ENCODE measurements around the gene GPR142.

DNA sequence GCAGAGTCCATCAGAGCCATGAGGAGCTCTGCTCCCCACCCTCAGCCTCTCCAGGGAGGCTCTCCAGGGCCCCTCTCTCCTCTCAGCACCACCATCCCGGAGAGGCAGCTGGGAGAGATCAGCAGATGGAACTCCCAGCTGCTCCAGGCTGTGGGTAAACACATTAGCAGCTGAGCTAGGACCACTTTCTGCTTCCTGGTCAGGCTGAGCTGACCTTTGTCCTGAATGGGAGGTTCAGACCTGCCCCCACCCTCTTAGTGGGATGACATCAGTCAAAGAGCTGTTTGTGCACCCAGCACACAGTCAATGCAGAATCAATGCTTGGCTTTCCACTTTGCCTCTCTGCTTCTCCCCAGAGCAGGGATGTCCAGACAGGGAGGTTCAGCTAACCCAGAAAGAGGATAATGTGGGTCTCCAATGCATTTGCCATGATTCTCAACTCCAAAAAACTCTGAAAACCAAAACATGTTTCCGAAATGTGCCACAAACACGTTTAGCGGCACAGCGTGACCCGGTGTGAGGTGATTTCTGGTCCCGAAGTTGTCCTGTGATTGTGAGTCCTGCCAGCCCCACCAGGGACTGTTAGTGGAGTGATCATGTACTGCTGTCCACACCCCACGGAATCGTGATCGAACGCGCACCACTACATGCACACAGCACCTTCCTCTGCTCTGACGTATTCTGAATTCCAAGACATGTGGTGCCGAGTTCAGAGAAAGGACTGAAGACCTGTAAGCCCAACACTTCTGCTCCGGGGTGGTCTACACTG is 6.7 kb downstream of the GPR142 start:
- TF ChIP-seq, protein P1, sequence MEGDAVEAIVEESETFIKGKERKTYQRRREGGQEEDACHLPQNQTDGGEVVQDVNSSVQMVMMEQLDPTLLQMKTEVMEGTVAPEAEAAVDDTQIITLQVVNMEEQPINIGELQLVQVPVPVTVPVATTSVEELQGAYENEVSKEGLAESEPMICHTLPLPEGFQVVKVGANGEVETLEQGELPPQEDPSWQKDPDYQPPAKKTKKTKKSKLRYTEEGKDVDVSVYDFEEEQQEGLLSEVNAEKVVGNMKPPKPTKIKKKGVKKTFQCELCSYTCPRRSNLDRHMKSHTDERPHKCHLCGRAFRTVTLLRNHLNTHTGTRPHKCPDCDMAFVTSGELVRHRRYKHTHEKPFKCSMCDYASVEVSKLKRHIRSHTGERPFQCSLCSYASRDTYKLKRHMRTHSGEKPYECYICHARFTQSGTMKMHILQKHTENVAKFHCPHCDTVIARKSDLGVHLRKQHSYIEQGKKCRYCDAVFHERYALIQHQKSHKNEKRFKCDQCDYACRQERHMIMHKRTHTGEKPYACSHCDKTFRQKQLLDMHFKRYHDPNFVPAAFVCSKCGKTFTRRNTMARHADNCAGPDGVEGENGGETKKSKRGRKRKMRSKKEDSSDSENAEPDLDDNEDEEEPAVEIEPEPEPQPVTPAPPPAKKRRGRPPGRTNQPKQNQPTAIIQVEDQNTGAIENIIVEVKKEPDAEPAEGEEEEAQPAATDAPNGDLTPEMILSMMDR (IDR thresholded peaks at IDR 0.05; ENCODE audit: borderline replicate concordance, extremely low read depth, low read length, poor library complexity, severe bottlenecking): no peak
- TF ChIP-seq EZH2 (IDR thresholded peaks at IDR 0.05; ENCODE audit: borderline replicate concordance, low read depth, low read length, severe bottlenecking): no peak
